KOPT-K1 (cell line): ENCODE results near the gene SKIDA1.

Experiments
- H3K27ac ChIP-seq: fragments of 200-600 bp; sonication (generic); 2 replicates; pipeline ENCODE4 v1.5.1; 2016; ENCODE audit warnings: antibody characterized with exemption, mild to moderate bottlenecking, low read depth, low read length; ENCODE audit not compliant: poor library complexity, severe bottlenecking
- H3K36me3 ChIP-seq: fragments of 200-600 bp; sonication (generic); 2 replicates; pipeline ENCODE4 v1.5.1; 2017; ENCODE audit warnings: antibody characterized with exemption, mild to moderate bottlenecking, low read length, moderate library complexity; ENCODE audit not compliant: insufficient read depth
- H3K9me3 ChIP-seq: fragments of 200-600 bp; sonication (generic); 2 replicates; pipeline ENCODE4 v1.5.1; 2017; ENCODE audit warnings: antibody characterized with exemption, low read length, mild to moderate bottlenecking; ENCODE audit not compliant: insufficient read depth, poor library complexity, severe bottlenecking

The SKIDA1 gene

GRCh38 chr10:21514818-21515351 is 10.6 kb downstream of the SKIDA1 start:
- Histone ChIP-seq H3K36me3 (no peaks in the 10 kb centered on the region), H3K9me3 (no peaks in the 10 kb centered on the region), H3K27ac (no peak overlapping the region)

- no peak overlapping the region for H3K27ac ChIP-seq
- H3K9me3 ChIP-seq = no peaks in the 10 kb centered on the region
- no peaks in the 10 kb centered on the region for H3K36me3 ChIP-seq
Measured at GRCh38 chr10:21514129-21514817, 11.2 kb downstream of the SKIDA1 start.

DNA sequence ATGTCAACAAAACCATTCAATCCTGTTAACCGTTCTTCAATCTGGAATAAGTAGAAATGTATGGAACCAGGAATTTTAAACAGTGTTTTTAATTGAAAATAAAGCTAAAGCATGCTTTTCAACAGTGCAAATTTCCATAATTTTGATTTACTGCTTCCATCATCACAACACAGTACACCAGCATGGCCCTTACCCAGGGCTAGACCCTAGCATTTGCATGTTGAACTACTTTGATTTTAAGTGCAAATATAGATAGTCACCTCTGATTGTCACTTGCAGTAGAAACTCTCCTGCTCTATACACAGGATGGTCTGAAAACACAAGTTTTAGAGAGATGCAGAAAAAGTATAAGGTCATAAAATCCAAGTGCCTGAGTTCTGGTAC is 12.1 kb downstream of the SKIDA1 start:
- no peaks in the 10 kb centered on the region for H3K9me3 ChIP-seq
- no peaks in the 10 kb centered on the region for H3K36me3 ChIP-seq
- H3K27ac ChIP-seq = no peak overlapping the region

DNA sequence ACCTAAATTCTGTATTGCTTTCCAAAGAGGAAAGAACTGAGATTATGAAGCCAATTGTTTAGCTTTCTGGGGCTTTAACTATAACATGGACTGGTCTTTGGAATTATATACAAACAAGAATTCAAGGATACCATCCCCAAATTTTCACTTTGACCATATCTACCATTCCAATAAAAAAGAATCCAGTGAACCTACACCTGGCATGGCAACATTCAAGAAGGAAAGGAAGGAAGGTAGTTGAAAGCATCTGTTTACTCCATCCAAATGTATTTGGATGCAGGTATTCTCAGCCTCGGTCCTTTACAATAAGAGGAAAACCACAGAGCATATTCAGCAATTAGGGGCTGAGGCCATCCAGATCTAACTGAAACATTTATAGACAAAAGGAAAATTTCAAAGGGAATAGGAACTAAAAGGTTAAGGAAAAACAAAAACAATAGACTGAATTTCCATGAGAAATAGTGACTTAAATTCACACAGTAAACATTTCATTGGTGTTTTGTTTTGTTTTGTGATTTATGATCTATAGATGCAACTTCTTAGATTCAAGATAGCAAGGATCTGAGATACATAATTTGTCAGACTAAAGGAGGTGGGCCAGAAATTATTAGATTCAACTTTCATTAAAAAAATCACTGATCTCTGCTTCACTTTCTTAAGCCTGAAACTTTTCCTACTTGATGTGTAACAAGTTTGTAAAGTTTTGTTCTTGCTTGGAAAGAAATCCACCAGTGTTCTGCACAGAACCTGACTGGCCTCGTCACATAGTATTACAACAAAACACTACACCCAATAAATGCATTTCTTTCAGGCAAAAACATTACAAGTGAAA is 12.7 kb downstream of the SKIDA1 start:
- no peaks in the 10 kb centered on the region for H3K36me3 ChIP-seq
- H3K9me3 ChIP-seq = no peaks in the 10 kb centered on the region
- no peak overlapping the region for H3K27ac ChIP-seq

DNA sequence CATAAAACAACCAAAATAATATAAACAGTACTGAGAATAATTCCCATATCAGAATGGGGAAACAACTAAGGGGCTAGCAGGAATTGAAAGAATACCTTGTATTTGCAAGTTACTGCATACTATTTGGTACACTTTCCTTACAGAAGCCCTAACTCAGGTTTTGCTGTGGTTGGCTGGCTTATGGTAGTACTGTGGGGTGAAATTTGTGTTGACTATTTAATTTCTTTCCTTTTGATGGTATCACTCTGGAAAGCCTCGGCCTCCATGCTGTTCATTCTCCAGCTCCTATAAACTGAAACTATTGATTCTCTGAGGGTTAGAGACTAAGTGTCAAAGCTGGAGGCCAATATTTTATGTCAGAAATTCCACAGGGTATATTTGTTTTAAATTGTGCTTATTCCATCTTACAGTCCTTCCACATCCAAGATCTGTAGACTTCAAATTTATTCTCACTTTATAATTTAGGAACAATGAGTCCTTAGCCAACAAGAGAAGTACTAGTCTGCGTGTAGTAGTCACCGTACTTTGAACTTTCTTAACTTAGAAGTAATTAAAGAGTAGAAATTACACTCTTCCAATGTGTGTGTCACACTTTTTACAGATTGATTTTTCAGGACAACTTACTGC is 13.4 kb downstream of the SKIDA1 start:
- no peak overlapping the region for H3K27ac ChIP-seq

DNA sequence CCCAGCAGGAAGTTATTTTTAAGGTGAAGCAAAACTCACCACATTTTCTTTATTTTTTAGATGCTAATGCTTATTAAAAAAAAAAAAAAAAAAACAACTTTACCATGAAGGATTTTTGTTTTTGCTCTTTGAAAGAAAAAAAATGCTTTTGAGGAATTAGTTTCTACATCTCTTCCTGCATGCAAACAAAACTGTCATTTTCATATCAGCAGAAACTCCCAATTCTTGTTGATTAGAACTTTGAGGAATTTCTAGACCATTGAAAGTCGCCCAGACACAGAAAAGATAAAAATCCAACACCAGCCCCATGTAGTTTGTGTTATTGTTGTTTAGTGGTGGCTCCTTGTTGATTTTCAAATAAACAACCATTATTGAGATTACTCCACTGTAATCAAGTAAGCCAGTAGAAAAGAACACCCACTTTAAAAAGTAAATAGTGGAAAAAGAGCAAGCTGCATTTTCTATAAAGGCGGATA is 14.3 kb downstream of the SKIDA1 start:
- Histone ChIP-seq H3K9me3 (no peaks in the 10 kb centered on the region), H3K36me3 (no peaks in the 10 kb centered on the region), H3K27ac (no peak overlapping the region)

More for the DNA sequence above, 13.4 kb downstream of the SKIDA1 start:
- H3K36me3 ChIP-seq = no peaks in the 10 kb centered on the region
- H3K9me3 ChIP-seq = no peaks in the 10 kb centered on the region

GRCh38 chr10:21510241-21511094 is 15.0 kb downstream of the SKIDA1 start:
- no peaks in the 10 kb centered on the region for H3K36me3 ChIP-seq
- H3K27ac ChIP-seq = no peak overlapping the region

DNA sequence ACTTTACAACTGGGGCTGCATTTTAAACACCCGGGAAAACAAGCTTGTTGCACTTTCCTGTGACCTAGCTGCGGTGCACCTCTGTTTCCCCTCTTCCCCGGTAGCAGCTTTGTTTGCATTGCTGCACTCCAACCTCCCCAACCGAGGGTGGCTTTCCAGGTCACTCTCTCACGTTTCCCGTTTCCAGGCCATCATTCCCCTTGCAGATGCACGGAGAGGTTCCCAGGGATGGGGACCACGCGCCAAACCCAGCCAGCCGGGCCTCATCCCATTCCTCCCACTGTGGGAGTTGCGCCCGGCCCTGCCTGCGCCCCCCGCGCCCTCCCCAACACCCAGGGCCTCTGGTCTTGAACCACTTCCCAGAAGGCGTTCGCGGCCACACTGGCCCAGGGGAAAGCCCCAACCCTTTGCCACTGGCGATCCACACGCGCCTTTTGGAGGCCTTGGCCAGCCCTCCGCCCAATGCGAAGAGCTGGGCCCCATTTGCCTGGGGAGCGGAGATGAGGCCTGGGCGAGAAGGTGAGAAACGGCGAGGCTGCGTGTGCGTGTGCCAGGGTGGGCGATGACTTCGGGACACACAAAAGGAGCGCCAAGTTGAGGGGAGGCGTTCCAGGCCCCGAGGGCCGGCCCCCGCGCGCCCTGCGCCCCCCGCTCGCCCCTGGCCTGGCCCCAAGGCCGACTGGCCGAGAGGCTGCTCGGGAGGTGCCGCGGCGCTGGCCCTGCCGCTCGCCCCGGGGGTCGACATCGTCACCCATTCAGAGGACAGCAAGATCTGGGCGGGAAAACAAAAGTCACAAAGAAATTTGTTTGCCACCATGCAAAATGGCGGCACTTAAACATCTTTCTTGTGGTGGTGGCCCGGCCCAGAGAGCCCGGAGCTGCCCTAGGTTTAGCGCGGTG is 15.9 kb downstream of the SKIDA1 start:
- no peak overlapping the region for H3K27ac ChIP-seq

More at GRCh38 chr10:21510241-21511094, 15.0 kb downstream of the SKIDA1 start:
- no peaks in the 10 kb centered on the region for H3K9me3 ChIP-seq

DNA sequence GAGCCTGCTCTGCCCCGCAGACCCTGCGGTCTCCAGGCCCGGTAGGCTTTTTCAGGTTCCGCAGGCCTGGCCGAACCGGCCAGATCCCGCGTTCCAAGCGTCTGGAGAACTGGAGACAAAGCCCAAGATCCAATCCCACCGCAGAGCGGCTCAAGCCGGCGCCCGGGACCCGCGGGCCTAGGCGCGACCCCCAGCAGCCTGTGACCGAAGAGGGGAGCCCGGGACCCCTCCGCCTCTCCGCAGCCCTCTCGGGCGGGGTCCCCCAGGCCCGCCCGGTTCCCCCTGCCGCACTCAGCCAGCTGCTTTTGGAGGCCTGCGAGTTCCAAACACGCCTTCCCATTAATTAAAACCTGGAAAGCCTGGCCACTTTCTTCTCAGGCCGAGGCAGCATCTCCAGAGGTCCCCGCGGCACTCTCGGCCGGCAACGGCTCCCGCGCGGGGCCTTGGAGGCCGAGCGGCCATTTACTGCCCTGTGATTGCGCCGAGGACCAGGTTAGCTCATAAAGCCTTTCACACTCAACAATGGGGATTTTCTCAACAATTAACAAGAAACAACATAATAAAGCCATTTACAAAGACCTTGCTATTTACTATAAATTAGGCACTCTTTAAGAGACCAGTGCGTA is 16.7 kb downstream of the SKIDA1 start:
- Histone ChIP-seq H3K27ac (no peak overlapping the region), H3K9me3 (no peaks in the 10 kb centered on the region), H3K36me3 (no peaks in the 10 kb centered on the region)

More for the DNA sequence above, 15.9 kb downstream of the SKIDA1 start:
- Histone ChIP-seq H3K9me3 (no peaks in the 10 kb centered on the region), H3K36me3 (no peaks in the 10 kb centered on the region)

GRCh38 chr10:21507150-21507549 is 18.3 kb downstream of the SKIDA1 start:
- no peaks in the 10 kb centered on the region for H3K9me3 ChIP-seq
- no peak overlapping the region for H3K27ac ChIP-seq
- no peaks in the 10 kb centered on the region for H3K36me3 ChIP-seq

DNA sequence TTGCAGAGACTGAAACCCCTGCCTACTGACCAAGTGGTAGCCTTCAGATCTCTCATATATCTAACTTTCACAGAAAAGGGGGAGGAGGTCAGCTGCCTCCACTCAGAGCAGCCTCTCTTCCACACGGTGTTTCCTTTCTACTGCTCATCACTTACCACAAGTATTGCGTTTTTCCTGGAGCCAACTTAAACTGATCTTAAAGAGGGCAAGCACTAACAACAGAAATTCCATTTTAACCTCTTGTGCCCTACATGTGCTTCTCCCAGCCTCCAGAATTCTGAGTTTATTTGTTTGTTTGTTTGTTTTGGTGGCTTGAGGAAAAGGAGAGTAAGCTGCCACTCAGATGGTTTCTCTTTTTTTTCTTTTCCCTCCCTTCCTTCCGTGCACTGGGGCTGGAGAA is 19.1 kb downstream of the SKIDA1 start:
- H3K36me3 ChIP-seq = no peaks in the 10 kb centered on the region
- H3K27ac ChIP-seq = no peak overlapping the region
- H3K9me3 ChIP-seq = no peaks in the 10 kb centered on the region

DNA sequence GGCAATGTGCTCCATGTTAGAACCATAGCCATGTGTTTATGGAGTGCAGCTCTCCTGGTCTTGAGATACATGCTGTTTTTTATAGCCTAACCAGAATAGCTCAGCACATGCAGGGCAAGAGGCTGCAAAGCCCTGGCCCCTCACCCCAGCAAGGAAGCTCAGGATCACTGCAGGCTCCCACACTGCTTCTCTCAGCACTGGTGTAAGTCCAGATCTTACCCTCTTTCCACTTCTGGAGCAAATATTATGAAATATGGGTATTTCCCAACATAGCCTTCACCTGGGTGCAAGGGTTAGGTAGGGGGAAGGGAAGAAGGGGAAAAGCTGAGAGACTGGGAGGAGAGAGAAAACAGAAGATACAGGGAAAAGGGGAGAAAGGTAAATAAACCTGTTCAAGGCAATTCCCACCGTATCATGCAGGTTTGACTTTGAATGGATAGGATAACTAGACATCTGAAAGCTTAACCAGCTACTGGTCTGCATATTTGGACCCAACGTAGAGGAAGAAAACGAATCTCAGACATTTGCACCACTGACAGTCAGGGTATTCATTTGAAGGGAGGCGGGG is 19.7 kb downstream of the SKIDA1 start:
- H3K36me3 ChIP-seq = no peaks in the 10 kb centered on the region
- no peak overlapping the region for H3K27ac ChIP-seq
- H3K9me3 ChIP-seq = no peaks in the 10 kb centered on the region

GRCh38 chr10:21503542-21503941 is 21.9 kb downstream of the SKIDA1 start:
- H3K9me3 ChIP-seq = no peaks in the 10 kb centered on the region
- H3K36me3 ChIP-seq = no peaks in the 10 kb centered on the region
- H3K27ac ChIP-seq = no peak overlapping the region
